K562 (cell line): ENCODE data around the gene AFAP1. TPM values are rescaled to one million over a fixed set of nuclear protein-coding genes. Genes with fewer than 3 reads are reported as not detected.

Experiments
- ARID2 ChIP-seq: fragments of 450-650 bp; IDR thresholded peaks from 2 replicates; pipeline ENCODE4 v1.6.1; 2017; ENCODE audit warnings: antibody characterized with exemption, mild to moderate bottlenecking
- CBFB ChIP-seq: sonication (generic); formaldehyde crosslinking; IDR thresholded peaks from 2 replicates; pipeline ENCODE4 v1.4.0; 2020; ENCODE audit warnings: mild to moderate bottlenecking, missing genetic modification reagents
- DNMT1 ChIP-seq: fragments of 450-650 bp; IDR thresholded peaks from 2 replicates; pipeline ENCODE4 v1.6.1; 2016; ENCODE audit warnings: antibody characterized with exemption, mild to moderate bottlenecking
- ETV6 ChIP-seq, 3 experiments: fragments of 150-350 bp in 1 of 3; sonication (generic) in 1 of 3; formaldehyde crosslinking in 1 of 3; IDR thresholded peaks; 2 replicates each; pipeline versions ENCODE4 v1.6.1 to v1.8.0; 2014 to 2022; ENCODE audit warnings: borderline replicate concordance in 2 of 3, low read depth in 2 of 3, antibody characterized with exemption in 1 of 3, low read length in 1 of 3, mild to moderate bottlenecking in 1 of 3, missing genetic modification reagents in 1 of 3
- FOXJ3 ChIP-seq: sonication (generic); formaldehyde crosslinking; IDR thresholded peaks from 2 replicates; pipeline ENCODE4 v1.4.0; 2020; ENCODE audit warnings: mild to moderate bottlenecking, missing genetic modification reagents
- KAT7 ChIP-seq: sonication (generic); formaldehyde crosslinking; IDR thresholded peaks from 2 replicates; pipeline ENCODE4 v1.8.0; 2022; ENCODE audit warnings: missing genetic modification reagents, mild to moderate bottlenecking, borderline replicate concordance
- RBM39 ChIP-seq: fragments of 200-400 bp; formaldehyde crosslinking; optimal IDR thresholded peaks from 2 replicates; pipeline ENCODE3; 2018; ENCODE audit warnings: low read depth, low read length
- SMARCA4 ChIP-seq: fragments of 450-650 bp; IDR thresholded peaks from 2 replicates; pipeline ENCODE4 v1.6.1; 2016
- TRIM24 ChIP-seq, 2 experiments: fragments of 450-650 bp; IDR thresholded peaks; 2 replicates each; pipeline ENCODE4 v1.6.1; 2016
- ZKSCAN3 ChIP-seq: fragments of 250-450 bp; sonication (Bioruptor Pico); IDR thresholded peaks from 2 replicates; pipeline ENCODE4 v1.4.0; 2020
- ZNF551 ChIP-seq: fragments of 250-450 bp; sonication (Bioruptor Pico); IDR thresholded peaks from 2 replicates; pipeline ENCODE4 v1.5.0; 2021; ENCODE audit warnings: mild to moderate bottlenecking, moderate library complexity
- polyA plus RNA-seq, 8 experiments: library from polyadenylated mRNA; depleted of rRNA in 4 of 8; stranded (reverse) in 5 of 8; unstranded in 3 of 8; fragments of >200 nt; fragmentation: Nextera tagmentation in 2 of 8; fragmentation: Illumina TruSeq in 1 of 8; extraction: Ambion mirVana in 2 of 8; extraction: Trizol in 1 of 8; gene quantifications; 2 replicates each; pipeline versions ENCODE4 v1.2.1 to v1.2.3, GENCODE V29; 2011 to 2014; ENCODE audit warnings: inconsistent platforms in 1 of 8, missing spikeins in 1 of 8
- total RNA-seq, 7 experiments: library from RNA; depleted of rRNA in 6 of 7; stranded (reverse); fragments of >200 nt in 6 of 7; fragmentation: Illumina TruSeq in 2 of 7; extraction: Trizol in 2 of 7; gene quantifications; 2 replicates each; pipeline versions ENCODE4 v1.2.1 to v1.2.3, GENCODE V29; 2011 to 2021; ENCODE audit warnings: low replicate concordance in 1 of 7
- TF ChIP-seq, protein P1 (sequence below), 2 experiments: fragments of 200-800 bp in 1 of 2; sonication (Bioruptor generic) in 1 of 2; sonication (generic) in 1 of 2; formaldehyde crosslinking in 1 of 2; IDR thresholded peaks in 1 of 2; conservative IDR thresholded peaks in 1 of 2; 2 replicates each; pipeline versions ENCODE4 v1.5.0 to v1.6.1; 2016 to 2020; ENCODE audit warnings: missing compliant biosample characterization in 1 of 2, missing genetic modification characterization in 1 of 2, missing genetic modification reagents in 1 of 2
- TF ChIP-seq, protein P2 (sequence below): fragments of 450-650 bp; IDR thresholded peaks from 2 replicates; pipeline ENCODE4 v1.6.1; 2018; ENCODE audit warnings: mild to moderate bottlenecking, low read depth; ENCODE audit not compliant: partially characterized antibody
- TF ChIP-seq, protein P3 (sequence below): sonication (generic); formaldehyde crosslinking; IDR thresholded peaks from 2 replicates; pipeline ENCODE4 v1.9.0; 2022; ENCODE audit warnings: mild to moderate bottlenecking, missing genetic modification reagents

AFAP1 gene
- total and polyA plus RNA-seq, 9 of the 15 experiments (the other 6 are each of a cell fraction or from before 2014, with no cell fraction given) = 0.07 to 0.42 (median 0.12) TPM; not detected in 1

DNA sequence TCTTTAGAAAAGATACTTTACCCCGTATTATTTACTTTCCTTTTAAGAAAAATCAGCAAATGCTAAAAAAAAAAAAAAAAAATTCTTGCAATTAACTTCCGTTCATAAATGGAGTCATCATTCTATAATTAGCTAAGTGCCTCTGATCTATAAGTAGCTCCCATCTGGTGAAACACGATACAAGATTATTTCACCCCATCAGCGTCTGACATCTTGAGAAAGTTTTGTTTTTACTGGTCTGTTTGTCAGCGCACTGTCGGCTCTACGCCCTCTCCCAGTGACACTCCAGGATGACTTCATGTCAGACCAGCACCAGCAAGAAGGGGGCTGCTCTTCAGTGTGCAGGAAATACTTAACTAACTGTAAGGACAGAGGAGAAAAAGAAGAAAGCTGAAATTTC is 108.3 kb downstream of the AFAP1 start (continued):
- no peak for TF ChIP-seq DNMT1
- TF ChIP-seq ARID2 = no peak
- TF ChIP-seq, protein P1, sequence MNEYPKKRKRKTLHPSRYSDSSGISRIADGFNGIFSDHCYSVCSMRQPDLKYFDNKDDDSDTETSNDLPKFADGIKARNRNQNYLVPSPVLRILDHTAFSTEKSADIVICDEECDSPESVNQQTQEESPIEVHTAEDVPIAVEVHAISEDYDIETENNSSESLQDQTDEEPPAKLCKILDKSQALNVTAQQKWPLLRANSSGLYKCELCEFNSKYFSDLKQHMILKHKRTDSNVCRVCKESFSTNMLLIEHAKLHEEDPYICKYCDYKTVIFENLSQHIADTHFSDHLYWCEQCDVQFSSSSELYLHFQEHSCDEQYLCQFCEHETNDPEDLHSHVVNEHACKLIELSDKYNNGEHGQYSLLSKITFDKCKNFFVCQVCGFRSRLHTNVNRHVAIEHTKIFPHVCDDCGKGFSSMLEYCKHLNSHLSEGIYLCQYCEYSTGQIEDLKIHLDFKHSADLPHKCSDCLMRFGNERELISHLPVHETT (CRISPR knock-in tag; conservative IDR thresholded peaks at IDR 0.05 in 1 of 2, IDR thresholded peaks at IDR 0.05 in 1 of 2) = 0 out of 4 replicates have a peak, but pooled peaks of 1 of the 2 experiments have one; percentile 25
- TF ChIP-seq TRIM24 (IDR thresholded peaks at IDR 0.05) = no peak
- no peak for TF ChIP-seq CBFB (CRISPR knock-in tag)
- no peak for TF ChIP-seq FOXJ3
- TF ChIP-seq SMARCA4 = peak; percentile 49; the same call in 1 of the 2 replicates
- TF ChIP-seq KAT7 (CRISPR knock-in tag) = no peak
- no peak for TF ChIP-seq ZNF551 (CRISPR knock-in tag)
- TF ChIP-seq, protein P2, sequence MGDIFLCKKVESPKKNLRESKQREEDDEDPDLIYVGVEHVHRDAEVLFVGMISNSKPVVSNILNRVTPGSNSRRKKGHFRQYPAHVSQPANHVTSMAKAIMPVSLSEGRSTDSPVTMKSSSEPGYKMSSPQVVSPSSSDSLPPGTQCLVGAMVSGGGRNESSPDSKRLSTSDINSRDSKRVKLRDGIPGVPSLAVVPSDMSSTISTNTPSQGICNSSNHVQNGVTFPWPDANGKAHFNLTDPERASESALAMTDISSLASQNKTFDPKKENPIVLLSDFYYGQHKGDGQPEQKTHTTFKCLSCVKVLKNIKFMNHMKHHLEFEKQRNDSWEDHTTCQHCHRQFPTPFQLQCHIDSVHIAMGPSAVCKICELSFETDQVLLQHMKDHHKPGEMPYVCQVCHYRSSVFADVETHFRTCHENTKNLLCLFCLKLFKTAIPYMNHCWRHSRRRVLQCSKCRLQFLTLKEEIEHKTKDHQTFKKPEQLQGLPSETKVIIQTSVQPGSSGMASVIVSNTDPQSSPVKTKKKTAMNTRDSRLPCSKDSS = no peak
- TF ChIP-seq RBM39 = no peak
- TF ChIP-seq ZKSCAN3 = no peak
- TF ChIP-seq, protein P3, sequence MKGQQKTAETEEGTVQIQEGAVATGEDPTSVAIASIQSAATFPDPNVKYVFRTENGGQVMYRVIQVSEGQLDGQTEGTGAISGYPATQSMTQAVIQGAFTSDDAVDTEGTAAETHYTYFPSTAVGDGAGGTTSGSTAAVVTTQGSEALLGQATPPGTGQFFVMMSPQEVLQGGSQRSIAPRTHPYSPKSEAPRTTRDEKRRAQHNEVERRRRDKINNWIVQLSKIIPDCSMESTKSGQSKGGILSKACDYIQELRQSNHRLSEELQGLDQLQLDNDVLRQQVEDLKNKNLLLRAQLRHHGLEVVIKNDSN = no peak
- no peak for TF ChIP-seq ETV6 (IDR thresholded peaks at IDR 0.05; ENCODE audit: borderline replicate concordance in 1 of 2, low read depth in 2 of 2, low read length in 1 of 2)
- TF ChIP-seq ETV6 (CRISPR knock-in tag; IDR thresholded peaks at IDR 0.05; ENCODE audit: borderline replicate concordance) = no peak
